ENCODE data around the gene PRRX2. TPM values are rescaled to one million over a fixed set of nuclear protein-coding genes. Genes with fewer than 3 reads are reported as not detected.

PRRX2 gene
- total RNA-seq, 1 experiment from 2014 or later = not detected

DNA sequence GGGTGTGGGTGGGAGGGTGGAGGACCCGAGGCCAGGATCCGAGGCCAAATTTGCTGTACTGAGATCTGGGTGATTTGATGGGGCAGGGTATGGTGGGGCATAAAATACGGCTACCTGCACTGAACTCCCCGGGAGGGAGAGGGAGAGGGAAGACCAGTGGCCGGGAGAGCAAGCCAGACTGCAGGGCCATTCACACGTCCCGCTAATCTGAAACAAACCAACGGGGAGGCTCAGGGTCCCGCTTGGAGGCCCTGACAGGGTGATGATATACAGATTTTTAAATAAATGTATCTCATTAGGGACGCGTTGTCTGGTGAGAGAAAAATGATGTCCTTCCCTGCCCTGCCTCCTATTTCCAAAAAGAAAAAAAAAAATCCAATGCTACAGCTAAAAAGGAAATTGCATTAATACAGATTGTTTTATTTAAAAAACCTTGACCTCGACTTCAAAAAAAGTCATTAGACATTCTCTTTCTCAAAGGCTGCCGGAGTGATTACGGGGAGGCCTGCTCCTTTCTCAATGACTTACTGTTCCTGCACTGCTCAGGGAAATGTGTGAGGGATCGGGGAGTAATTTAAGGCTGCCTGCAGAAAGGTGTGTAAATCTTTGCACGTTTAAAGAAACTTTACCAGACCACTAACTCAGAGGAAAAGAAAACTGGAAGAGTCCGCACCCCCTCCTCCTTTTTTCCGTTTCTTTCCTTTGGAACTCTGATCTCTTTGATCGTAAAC, 11.5 kb upstream of the PRRX2 start:
- intact Hi-C loops (cut with micrococcal nuclease; ENCODE audit: unreplicated experiment) = no loop called here
- CTCF ChIA-PET = no interaction called here
- TF ChIP-seq, protein P1, sequence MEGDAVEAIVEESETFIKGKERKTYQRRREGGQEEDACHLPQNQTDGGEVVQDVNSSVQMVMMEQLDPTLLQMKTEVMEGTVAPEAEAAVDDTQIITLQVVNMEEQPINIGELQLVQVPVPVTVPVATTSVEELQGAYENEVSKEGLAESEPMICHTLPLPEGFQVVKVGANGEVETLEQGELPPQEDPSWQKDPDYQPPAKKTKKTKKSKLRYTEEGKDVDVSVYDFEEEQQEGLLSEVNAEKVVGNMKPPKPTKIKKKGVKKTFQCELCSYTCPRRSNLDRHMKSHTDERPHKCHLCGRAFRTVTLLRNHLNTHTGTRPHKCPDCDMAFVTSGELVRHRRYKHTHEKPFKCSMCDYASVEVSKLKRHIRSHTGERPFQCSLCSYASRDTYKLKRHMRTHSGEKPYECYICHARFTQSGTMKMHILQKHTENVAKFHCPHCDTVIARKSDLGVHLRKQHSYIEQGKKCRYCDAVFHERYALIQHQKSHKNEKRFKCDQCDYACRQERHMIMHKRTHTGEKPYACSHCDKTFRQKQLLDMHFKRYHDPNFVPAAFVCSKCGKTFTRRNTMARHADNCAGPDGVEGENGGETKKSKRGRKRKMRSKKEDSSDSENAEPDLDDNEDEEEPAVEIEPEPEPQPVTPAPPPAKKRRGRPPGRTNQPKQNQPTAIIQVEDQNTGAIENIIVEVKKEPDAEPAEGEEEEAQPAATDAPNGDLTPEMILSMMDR (IDR thresholded peaks at IDR 0.05; ENCODE audit: unreplicated experiment) = no peak
- DNase-seq = no peak
- no peaks in the 10 kb centered on the region for H3K36me3 Mint-ChIP-seq (ENCODE audit: insufficient read depth, unreplicated experiment)
- no peak overlapping the region for H3K27ac Mint-ChIP-seq (ENCODE audit: unreplicated experiment)
- H3K4me1 Mint-ChIP-seq (ENCODE audit: low read depth, unreplicated experiment) = peaks cover 7% of the 10 kb centered on the region
- no TSS peak for BruUV-seq (replicated peaks)
- H3K4me3 Mint-ChIP-seq (ENCODE audit: low read depth, unreplicated experiment) = no peak overlapping the region
- H3K9me3 Mint-ChIP-seq (ENCODE audit: low read depth, unreplicated experiment) = no peaks in the 10 kb centered on the region
- H3K27me3 Mint-ChIP-seq (ENCODE audit: unreplicated experiment) = peaks cover 12% of the 10 kb centered on the region

DNA sequence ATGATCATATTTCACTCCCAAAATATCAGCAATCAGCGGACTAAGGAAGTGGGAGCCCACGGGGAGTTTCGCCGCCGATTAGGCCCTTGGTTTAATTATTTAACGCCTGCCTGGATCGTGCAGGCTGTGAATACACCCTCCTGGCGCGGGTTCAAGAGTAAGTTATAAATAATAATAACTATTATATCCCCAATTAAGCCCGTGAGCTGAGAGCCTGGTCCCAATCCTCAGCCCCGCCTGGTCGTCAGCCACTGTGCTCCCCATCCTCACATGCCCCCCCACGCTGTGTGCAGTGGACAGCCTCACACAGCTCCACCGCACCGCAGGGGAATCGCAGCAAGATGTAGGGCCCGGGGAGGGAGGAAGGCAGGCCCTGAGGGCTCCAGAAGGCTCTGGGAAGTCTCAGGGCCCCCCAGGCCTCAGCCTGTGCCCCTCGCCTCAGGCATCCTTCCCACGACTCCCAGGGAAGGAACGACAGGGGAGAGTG, 10.8 kb upstream of the PRRX2 start:
- TF ChIP-seq, protein P1 (IDR thresholded peaks at IDR 0.05; ENCODE audit: unreplicated experiment) = no peak
- H3K4me3 Mint-ChIP-seq (ENCODE audit: low read depth, unreplicated experiment) = no peak overlapping the region
- H3K9me3 Mint-ChIP-seq (ENCODE audit: low read depth, unreplicated experiment) = no peaks in the 10 kb centered on the region
- peaks cover 7% of the 10 kb centered on the region for H3K4me1 Mint-ChIP-seq (ENCODE audit: low read depth, unreplicated experiment)
- CTCF ChIA-PET = no interaction called here
- no TSS peak for BruUV-seq (replicated peaks)
- intact Hi-C loops (cut with micrococcal nuclease; ENCODE audit: unreplicated experiment) = no loop called here
- peaks cover 12% of the 10 kb centered on the region for H3K27me3 Mint-ChIP-seq (ENCODE audit: unreplicated experiment)
- H3K27ac Mint-ChIP-seq (ENCODE audit: unreplicated experiment) = no peak overlapping the region
- DNase-seq = no peak
- no peaks in the 10 kb centered on the region for H3K36me3 Mint-ChIP-seq (ENCODE audit: insufficient read depth, unreplicated experiment)

DNA sequence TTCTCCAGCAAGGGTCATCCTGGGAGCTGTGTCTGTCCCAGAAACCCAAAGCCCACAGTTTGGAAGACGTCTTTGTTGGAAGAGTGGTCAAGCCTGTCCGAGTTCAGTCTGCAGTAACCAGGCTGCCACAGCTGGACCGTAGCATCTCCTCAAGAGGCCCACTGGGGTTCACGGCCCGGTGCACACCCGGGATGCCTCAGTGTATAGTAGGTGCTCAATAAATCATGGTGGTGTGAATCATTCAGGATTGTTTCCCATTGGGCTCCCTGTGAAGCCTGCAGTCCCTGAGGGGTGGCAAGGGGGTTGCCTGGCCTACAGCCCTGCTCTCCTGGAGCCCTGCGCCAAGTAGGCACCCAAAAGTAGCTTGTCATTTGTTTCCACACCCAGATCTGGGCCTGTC, 10.3 kb upstream of the PRRX2 start:
- H3K27me3 Mint-ChIP-seq (ENCODE audit: unreplicated experiment) = peaks cover 12% of the 10 kb centered on the region
- H3K4me1 Mint-ChIP-seq (ENCODE audit: low read depth, unreplicated experiment) = peaks cover 7% of the 10 kb centered on the region
- CTCF ChIA-PET = no interaction called here
- H3K27ac Mint-ChIP-seq (ENCODE audit: unreplicated experiment) = no peak overlapping the region
- no peaks in the 10 kb centered on the region for H3K36me3 Mint-ChIP-seq (ENCODE audit: insufficient read depth, unreplicated experiment)
- DNase-seq = no peak
- H3K4me3 Mint-ChIP-seq (ENCODE audit: low read depth, unreplicated experiment) = no peak overlapping the region
- no TSS peak for BruUV-seq (replicated peaks)
- intact Hi-C loops (cut with micrococcal nuclease; ENCODE audit: unreplicated experiment) = no loop called here
- H3K9me3 Mint-ChIP-seq (ENCODE audit: low read depth, unreplicated experiment) = no peaks in the 10 kb centered on the region
- TF ChIP-seq, protein P1 (IDR thresholded peaks at IDR 0.05; ENCODE audit: unreplicated experiment) = no peak

DNA sequence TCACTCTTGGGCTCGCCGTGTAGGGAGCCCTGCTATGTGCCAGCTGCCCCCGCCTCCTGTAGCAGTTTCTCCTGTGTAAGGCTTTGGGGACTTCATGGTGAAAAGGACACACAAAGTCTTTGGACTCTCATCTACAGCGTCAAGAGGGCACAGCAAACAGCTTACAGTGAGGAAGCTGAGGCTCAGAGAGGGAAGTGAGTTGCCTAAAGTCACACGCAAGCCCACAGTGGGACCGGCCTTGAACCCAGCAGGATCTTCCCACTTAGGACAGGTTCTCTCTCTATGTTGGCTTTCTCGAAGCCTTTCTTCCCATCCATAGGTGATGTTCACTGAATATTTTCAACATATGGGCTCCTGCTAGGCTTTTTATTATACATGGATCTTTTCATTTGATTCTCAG, 9.8 kb upstream of the PRRX2 start:
- DNase-seq = no peak
- Mint-ChIP-seq H3K9me3 (ENCODE audit: low read depth, unreplicated experiment) (no peaks in the 10 kb centered on the region), H3K4me1 (ENCODE audit: low read depth, unreplicated experiment) (peaks cover 7% of the 10 kb centered on the region), H3K27ac (ENCODE audit: unreplicated experiment) (no peak overlapping the region), H3K4me3 (ENCODE audit: low read depth, unreplicated experiment) (no peak overlapping the region), H3K27me3 (ENCODE audit: unreplicated experiment) (peaks cover 17% of the 10 kb centered on the region), H3K36me3 (ENCODE audit: insufficient read depth, unreplicated experiment) (no peaks in the 10 kb centered on the region)
- CTCF ChIA-PET = no interaction called here
- intact Hi-C loops (cut with micrococcal nuclease; ENCODE audit: unreplicated experiment) = no loop called here
- no TSS peak for BruUV-seq (replicated peaks)
- TF ChIP-seq, protein P1 (IDR thresholded peaks at IDR 0.05; ENCODE audit: unreplicated experiment) = no peak
